NCI-H2196 (cell line): ENCODE measurements around the gene BRWD1.

Experiments used
- DNase-seq: peaks from one replicate; lab custom pipeline; 2025; ENCODE audit not compliant: unreplicated experiment; lab: John Stamatoyannopoulos, UW

BRWD1 gene

GRCh38 chr21:39313571-39314142, at the start of gene BRWD1:
Gene BRWD1, minus strand, starts transcription at chr21:39313632. Its CDS starts 141 bp downstream, at chr21:39313491.
- DNase-seq, result peak; percentile 92

- DNase-seq, result no peak
Observed at GRCh38 chr21:39362733-39363132, 49.3 kb upstream of the BRWD1 start.

GRCh38 chr21:39359382-39359781, 46.0 kb upstream of the BRWD1 start:
- no peak for DNase-seq

GRCh38 chr21:39353295-39353694, 39.9 kb upstream of the BRWD1 start:
- DNase-seq, result no peak

GRCh38 chr21:39350094-39351005, 36.9 kb upstream of the BRWD1 start:
- no peak for DNase-seq

- DNase-seq, result peak; percentile 98
Observed at GRCh38 chr21:39349211-39350093, 36.0 kb upstream of the BRWD1 start.

GRCh38 chr21:39348355-39349210, 35.2 kb upstream of the BRWD1 start, which contains the start of gene HMGN1:
Gene HMGN1, minus strand, starts transcription at chr21:39349088. Its CDS starts 171 bp downstream, at chr21:39348917.
- peak; percentile 98 for DNase-seq

- no peak for DNase-seq
Observed at GRCh38 chr21:39348040-39348354, 34.6 kb upstream of the BRWD1 start.

- no peak for DNase-seq
Observed at GRCh38 chr21:39347537-39347936, 34.1 kb upstream of the BRWD1 start.

- DNase-seq, result no peak
Observed at GRCh38 chr21:39346671-39347331, 33.4 kb upstream of the BRWD1 start.

GRCh38 chr21:39346206-39346605, 32.8 kb upstream of the BRWD1 start:
- no peak for DNase-seq

GRCh38 chr21:39345440-39345839, 32.0 kb upstream of the BRWD1 start:
- no peak for DNase-seq

GRCh38 chr21:39344848-39345247, 31.4 kb upstream of the BRWD1 start:
- DNase-seq, result no peak

GRCh38 chr21:39341249-39341923, 28.0 kb upstream of the BRWD1 start:
- DNase-seq, result no peak

- no peak for DNase-seq
Observed at GRCh38 chr21:39340687-39341086, 27.3 kb upstream of the BRWD1 start.

- DNase-seq, result no peak
Observed at GRCh38 chr21:39339231-39339630, 25.8 kb upstream of the BRWD1 start.

- no peak for DNase-seq
Observed at GRCh38 chr21:39336457-39337008, 23.1 kb upstream of the BRWD1 start.

GRCh38 chr21:39334611-39335010, 21.2 kb upstream of the BRWD1 start:
- DNase-seq, result no peak

- DNase-seq, result no peak
Observed at GRCh38 chr21:39332175-39332574, 18.7 kb upstream of the BRWD1 start.
